A549 (cell line): ENCODE data around the gene ATP13A1. TPM values are rescaled to one million over a fixed set of nuclear protein-coding genes. Genes with fewer than 3 reads are reported as not detected.

Experiments
- ATAC-seq, 2 experiments: fragments of 200-7000 bp in 1 of 2; fragments of >200 bp in 1 of 2; cut with Nextera tagmentation in 1 of 2; cut with Tn5 transposase in 1 of 2; 3 replicates each; pipeline versions ENCODE4 v1.8.0 to v1.9.1; 2018 to 2020; ENCODE audit warnings: mild to moderate bottlenecking in 1 of 2, moderate library complexity in 1 of 2
- CTCF ChIA-PET: fragments of 300-600 bp; sonication (Branson Sonifier 250); formaldehyde crosslinking; extraction: SDS; loops from one replicate; lab custom pipeline; 2021; ENCODE audit warnings: antibody characterized with exemption, inconsistent platforms; lab: Yijun Ruan, JAX
- POLR2A ChIA-PET: fragments of 350-600 bp; formaldehyde crosslinking; extraction: SDS; loops from one replicate; lab custom pipeline; 2021; ENCODE audit warnings: antibody characterized with exemption, inconsistent platforms; lab: Yijun Ruan, JAX
- DNase-seq, 2 experiments: peaks; one replicate each; pipeline versions ENCODE4 v3.0.0 to v3.0.0-alpha.2; 2011 to 2016; ENCODE audit warnings: low read depth in 1 of 2, low spot score in 1 of 2
- FAIRE-seq: peaks from 2 replicates; lab custom pipeline; 2011; peaks lifted over from hg19 to GRCh38; lab: Jason Lieb, UNC
- H3K27ac ChIP-seq, 2 experiments: fragments of >200 bp; sonication (Bioruptor Twin); formaldehyde crosslinking; 3 replicates each; pipeline ENCODE4 v1.5.1; 2016 to 2017
- H3K4me1 ChIP-seq: fragments of >200 bp; sonication (Bioruptor Twin); formaldehyde crosslinking; 3 replicates; pipeline ENCODE4 v1.6.1; 2016
- H3K4me2 ChIP-seq: fragments of >200 bp; sonication (Bioruptor Twin); formaldehyde crosslinking; 3 replicates; pipeline ENCODE4 v1.6.1; 2016
- H3K4me3 ChIP-seq: fragments of >200 bp; sonication (Bioruptor Twin); formaldehyde crosslinking; 3 replicates; pipeline ENCODE4 v1.5.1; 2016
- H3K9me3 ChIP-seq: fragments of >200 bp; sonication (Bioruptor Twin); formaldehyde crosslinking; 3 replicates; pipeline ENCODE4 v1.6.1; 2016
- BHLHE40 ChIP-seq: IDR thresholded peaks from 2 replicates; pipeline ENCODE4 v1.6.1; 2012; ENCODE audit warnings: low read depth, low read length, inconsistent platforms
- CBX2 ChIP-seq: fragments of 200-600 bp; sonication (generic); IDR thresholded peaks from 2 replicates; pipeline ENCODE4 v1.6.1; 2016; ENCODE audit warnings: low read depth, mild to moderate bottlenecking, borderline replicate concordance
- CEBPB ChIP-seq, 2 experiments: fragments of >200 bp in 1 of 2; sonication (Bioruptor Twin) in 1 of 2; formaldehyde crosslinking in 1 of 2; IDR thresholded peaks; 2 replicates each; pipeline ENCODE4 v1.6.1; 2012 to 2016
- EHMT2 ChIP-seq: fragments of 200-600 bp; sonication (generic); IDR thresholded peaks from 2 replicates; pipeline ENCODE4 v1.6.1; 2016; ENCODE audit warnings: antibody characterized with exemption, low read depth, mild to moderate bottlenecking, moderate library complexity
- FOSB ChIP-seq: fragments of 250-450 bp; sonication (Bioruptor Pico); IDR thresholded peaks from 2 replicates; pipeline ENCODE4 v1.5.0; 2020; ENCODE audit warnings: mild to moderate bottlenecking, moderate library complexity
- HOXB13 ChIP-seq: fragments of 250-450 bp; sonication (Bioruptor Pico); IDR thresholded peaks from 2 replicates; pipeline ENCODE4 v1.5.0; 2020; ENCODE audit warnings: low read depth, mild to moderate bottlenecking, moderate library complexity
- JUNB ChIP-seq: fragments of >200 bp; sonication (Bioruptor Twin); formaldehyde crosslinking; IDR thresholded peaks from 2 replicates; pipeline ENCODE4 v1.6.1; 2016
- KDM5A ChIP-seq: fragments of 200-600 bp; sonication (generic); IDR thresholded peaks from 2 replicates; pipeline ENCODE4 v1.6.1; 2016; ENCODE audit warnings: antibody characterized with exemption, mild to moderate bottlenecking
- MAZ ChIP-seq: fragments of 150-350 bp; IDR thresholded peaks from 2 replicates; pipeline ENCODE4 v1.6.1; 2014; ENCODE audit warnings: antibody characterized with exemption, low read depth, low read length, borderline replicate concordance
- NPAS2 ChIP-seq: fragments of 250-450 bp; sonication (Bioruptor Pico); IDR thresholded peaks from 2 replicates; pipeline ENCODE4 v1.8.0; 2022; ENCODE audit warnings: mild to moderate bottlenecking, moderate library complexity, borderline replicate concordance
- PHF8 ChIP-seq: fragments of 200-600 bp; sonication (generic); IDR thresholded peaks from 2 replicates; pipeline ENCODE4 v1.6.1; 2016; ENCODE audit warnings: low read depth, mild to moderate bottlenecking, antibody characterized with exemption, moderate library complexity, borderline replicate concordance
- POLR2AphosphoS2 ChIP-seq: conservative IDR thresholded peaks from 2 replicates; pipeline ENCODE4 v1.6.1; 2012; ENCODE audit warnings: low read length, improper control_type of control experiment, inconsistent platforms
- RCOR1 ChIP-seq: fragments of 150-350 bp; IDR thresholded peaks from 2 replicates; pipeline ENCODE4 v1.6.1; 2014; ENCODE audit warnings: antibody characterized with exemption, low read length, low read depth
- REST ChIP-seq: fragments of 200-600 bp; sonication (generic); IDR thresholded peaks from 2 replicates; pipeline ENCODE4 v1.6.1; 2016; ENCODE audit warnings: antibody characterized with exemption, mild to moderate bottlenecking, moderate library complexity
- RFX5 ChIP-seq: fragments of 450-650 bp; IDR thresholded peaks from 2 replicates; pipeline ENCODE4 v1.7.1; 2014; ENCODE audit warnings: antibody characterized with exemption, mild to moderate bottlenecking, moderate library complexity
- SMC3 ChIP-seq: fragments of >200 bp; sonication (Bioruptor Twin); formaldehyde crosslinking; IDR thresholded peaks from 3 replicates; pipeline ENCODE4 v1.6.1; 2018; ENCODE audit warnings: inconsistent platforms
- SREBF2 ChIP-seq: fragments of 450-650 bp; IDR thresholded peaks from 2 replicates; pipeline ENCODE4 v1.6.1; 2014; ENCODE audit warnings: mild to moderate bottlenecking, moderate library complexity
- ZFP36 ChIP-seq: fragments of 450-650 bp; IDR thresholded peaks from 2 replicates; pipeline ENCODE4 v1.6.1; 2014; ENCODE audit warnings: borderline replicate concordance; ENCODE audit not compliant: partially characterized antibody
- ZNF302 ChIP-seq: fragments of 250-450 bp; sonication (Bioruptor Pico); IDR thresholded peaks from 2 replicates; pipeline ENCODE4 v1.9.0; 2021; ENCODE audit warnings: inconsistent platforms, mild to moderate bottlenecking, moderate library complexity
- WGBS: methylation state at CpG from one replicate; pipeline ENCODE4 v1.1.6; 2017; ENCODE audit errors: missing lambda C conversion rate; 5-methylcytosine and 5-hydroxymethylcytosine counted together
- polyA plus RNA-seq, 4 experiments: library from polyadenylated mRNA; depleted of rRNA in 3 of 4; stranded (reverse); fragments of >200 nt; fragmentation: RNase III in 1 of 4; extraction: RNeasy Plus Mini Kit Qiagen cat#74134 plus additional on column Dnase treatment in 1 of 4; gene quantifications; 2 replicates in 3 of 4; 3 replicates in 1 of 4; pipeline ENCODE4 v1.2.3, GENCODE V29; 2011 to 2017
- TF ChIP-seq, protein P1 (sequence below): fragments of 150-350 bp; IDR thresholded peaks from 2 replicates; pipeline ENCODE4 v1.6.1; 2014; ENCODE audit warnings: low read depth, mild to moderate bottlenecking, low read length
- TF ChIP-seq, protein P2 (sequence below): fragments of 250-450 bp; sonication (Bioruptor Pico); IDR thresholded peaks from 2 replicates; pipeline ENCODE4 v1.5.0; 2021; ENCODE audit warnings: mild to moderate bottlenecking, moderate library complexity, borderline replicate concordance
- TF ChIP-seq, protein P3 (sequence below): fragments of >200 bp; sonication (Bioruptor Twin); formaldehyde crosslinking; IDR thresholded peaks from 2 replicates; pipeline ENCODE4 v1.6.1; 2016

ATP13A1 gene
- polyA plus RNA-seq, 2 of the 4 experiments (the other 2 are of a cell fraction), result 10.8 to 30.1 TPM

DNA sequence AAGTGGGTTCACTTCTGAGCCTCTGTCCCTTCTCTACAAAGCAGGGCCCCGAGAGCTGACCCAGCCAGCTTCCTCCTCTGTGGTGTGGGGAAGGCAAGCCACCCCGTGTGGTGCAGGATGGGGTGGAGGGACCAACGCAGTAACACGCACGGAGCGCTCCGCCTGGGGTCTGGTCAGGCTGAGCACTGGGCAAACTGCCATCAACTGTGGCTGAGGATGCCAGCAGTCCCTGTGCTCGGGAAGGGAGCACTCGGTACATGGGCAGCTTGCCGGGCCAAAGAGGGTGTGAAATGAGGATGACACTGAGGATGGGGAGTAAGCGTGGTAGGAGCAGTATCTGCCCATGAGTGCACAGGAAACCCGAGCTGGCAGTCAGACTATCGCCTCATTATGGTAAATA, 12.4 kb downstream of the ATP13A1 start:
- H3K27ac ChIP-seq, result no peak overlapping the region
- WGBS, result 88% methylated on average over 7 of the region's 13 CpGs
- ATAC-seq, result no peak
- no peaks in the 10 kb centered on the region for H3K4me1 ChIP-seq
- ChIA-PET POLR2A (no interaction called here), CTCF (interaction anchor here (1.4 to 3.7 kb wide), 2 partner anchors 8 to 119 kb away, joined by 4 to 17 read pairs; no protein-coding TSS in a partner anchor)
- H3K4me2 ChIP-seq, result no peak overlapping the region
- no peak for FAIRE-seq
- TF ChIP-seq FOSB (CRISPR knock-in tag) (no peak), RFX5 (no peak), KDM5A (no peak), CBX2 (no peak), HOXB13 (CRISPR knock-in tag) (no peak), EHMT2 (no peak), ZFP36 (no peak), JUNB (no peak), BHLHE40 (no peak), PHF8 (no peak), MAZ (no peak), SREBF2 (no peak), RCOR1 (no peak), SMC3 (no peak), CEBPB (IDR thresholded peaks at IDR 0.05) (no peak), NPAS2 (CRISPR knock-in tag) (no peak)
- TF ChIP-seq, protein P1, sequence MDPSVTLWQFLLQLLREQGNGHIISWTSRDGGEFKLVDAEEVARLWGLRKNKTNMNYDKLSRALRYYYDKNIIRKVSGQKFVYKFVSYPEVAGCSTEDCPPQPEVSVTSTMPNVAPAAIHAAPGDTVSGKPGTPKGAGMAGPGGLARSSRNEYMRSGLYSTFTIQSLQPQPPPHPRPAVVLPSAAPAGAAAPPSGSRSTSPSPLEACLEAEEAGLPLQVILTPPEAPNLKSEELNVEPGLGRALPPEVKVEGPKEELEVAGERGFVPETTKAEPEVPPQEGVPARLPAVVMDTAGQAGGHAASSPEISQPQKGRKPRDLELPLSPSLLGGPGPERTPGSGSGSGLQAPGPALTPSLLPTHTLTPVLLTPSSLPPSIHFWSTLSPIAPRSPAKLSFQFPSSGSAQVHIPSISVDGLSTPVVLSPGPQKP, result no peak
- TF ChIP-seq, protein P2, sequence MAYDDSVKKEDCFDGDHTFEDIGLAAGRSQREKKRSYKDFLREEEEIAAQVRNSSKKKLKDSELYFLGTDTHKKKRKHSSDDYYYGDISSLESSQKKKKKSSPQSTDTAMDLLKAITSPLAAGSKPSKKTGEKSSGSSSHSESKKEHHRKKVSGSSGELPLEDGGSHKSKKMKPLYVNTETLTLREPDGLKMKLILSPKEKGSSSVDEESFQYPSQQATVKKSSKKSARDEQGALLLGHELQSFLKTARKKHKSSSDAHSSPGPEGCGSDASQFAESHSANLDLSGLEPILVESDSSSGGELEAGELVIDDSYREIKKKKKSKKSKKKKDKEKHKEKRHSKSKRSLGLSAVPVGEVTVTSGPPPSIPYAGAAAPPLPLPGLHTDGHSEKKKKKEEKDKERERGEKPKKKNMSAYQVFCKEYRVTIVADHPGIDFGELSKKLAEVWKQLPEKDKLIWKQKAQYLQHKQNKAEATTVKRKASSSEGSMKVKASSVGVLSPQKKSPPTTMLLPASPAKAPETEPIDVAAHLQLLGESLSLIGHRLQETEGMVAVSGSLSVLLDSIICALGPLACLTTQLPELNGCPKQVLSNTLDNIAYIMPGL, result no peak
- TF ChIP-seq, protein P3, sequence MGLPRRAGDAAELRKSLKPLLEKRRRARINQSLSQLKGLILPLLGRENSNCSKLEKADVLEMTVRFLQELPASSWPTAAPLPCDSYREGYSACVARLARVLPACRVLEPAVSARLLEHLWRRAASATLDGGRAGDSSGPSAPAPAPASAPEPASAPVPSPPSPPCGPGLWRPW, result no peak
- no peaks in the 10 kb centered on the region for H3K9me3 ChIP-seq
- no peak overlapping the region for H3K4me3 ChIP-seq
- DNase-seq, result no peak

DNA sequence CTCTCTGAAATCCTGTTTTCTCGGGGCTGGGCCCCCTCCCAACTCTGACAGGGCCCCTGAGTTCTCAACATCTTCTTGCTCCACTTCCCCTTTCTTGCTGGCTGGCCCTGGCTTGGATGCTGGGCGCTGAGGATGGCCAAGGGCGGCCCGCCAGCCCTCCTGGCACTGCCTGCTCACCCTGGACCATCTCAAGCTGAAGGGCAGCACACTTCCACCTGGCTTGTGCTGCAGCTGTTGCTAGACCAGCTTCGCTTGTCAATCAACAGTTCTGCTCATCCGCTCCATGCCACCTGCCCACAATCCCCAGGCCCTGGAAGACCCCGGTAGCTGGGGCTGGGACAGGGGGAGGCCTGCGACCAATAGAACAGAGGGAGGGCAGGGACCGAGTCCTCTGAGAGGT, 13.1 kb downstream of the ATP13A1 start:
- ATAC-seq, result no peak
- no peak for DNase-seq
- WGBS, result 92% methylated on average over 4 of the region's 9 CpGs
- POLR2A ChIA-PET, result no interaction called here
- no peak for FAIRE-seq
- Histone ChIP-seq H3K4me2 (no peak overlapping the region), H3K4me3 (no peak overlapping the region), H3K27ac (no peak overlapping the region), H3K9me3 (no peaks in the 10 kb centered on the region), H3K4me1 (no peaks in the 10 kb centered on the region)
- CTCF ChIA-PET, result interaction anchor here (1.4 to 3.7 kb wide), 2 partner anchors 9 to 118 kb away, joined by 4 to 17 read pairs; no protein-coding TSS in a partner anchor
- TF ChIP-seq RCOR1, result no peak
- TF ChIP-seq SREBF2, result no peak
- TF ChIP-seq REST, result no peak
- no peak for TF ChIP-seq ZNF302 (CRISPR knock-in tag)
- TF ChIP-seq POLR2AphosphoS2, result no peak
